H1 (cell line): Measurements from ENCODE around the gene GBP5. TPM values are rescaled to one million over a fixed set of nuclear protein-coding genes. Genes with fewer than 3 reads are reported as not detected.

Source experiments
- CTCF ChIA-PET: fragments of 300-600 bp; sonication (Branson Sonifier 250); formaldehyde crosslinking; loops from one replicate; lab custom pipeline; 2021; ENCODE audit not compliant: partially characterized antibody; lab: Charles Lee
- POLR2A ChIA-PET: fragments of 300-600 bp; sonication (Branson Sonifier 250); formaldehyde crosslinking; loops from one replicate; lab custom pipeline; 2021; ENCODE audit warnings: inconsistent platforms; ENCODE audit not compliant: partially characterized antibody; lab: Charles Lee
- DNase-seq, 2 experiments: peaks; one replicate each; pipeline versions ENCODE4 v3.0.0 to v3.0.0-alpha.2; 2010 to 2022; ENCODE audit warnings: low spot score in 2 of 2, low read depth in 1 of 2, mixed read lengths in 1 of 2
- FAIRE-seq: peaks from 2 replicates; lab custom pipeline; 2011; peaks lifted over from hg19 to GRCh38; lab: Jason Lieb, UNC
- H2AFZ ChIP-seq: 2 replicates; pipeline ENCODE4 v1.8.1; 2012; ENCODE audit warnings: low read length, inconsistent platforms
- H2AK5ac ChIP-seq: 2 replicates; pipeline ENCODE4 v1.6.1; 2013; ENCODE audit warnings: low read depth, low read length
- H2BK120ac ChIP-seq: replicated peaks from 2 replicates; pipeline ENCODE3; 2013; ENCODE audit warnings: low read depth, low read length, inconsistent platforms
- H2BK12ac ChIP-seq: 2 replicates; pipeline ENCODE4 v1.6.1; 2013; ENCODE audit warnings: low read depth, low read length
- H2BK15ac ChIP-seq: 2 replicates; pipeline ENCODE4 v1.6.1; 2013; ENCODE audit warnings: low read length
- H2BK20ac ChIP-seq: 2 replicates; pipeline ENCODE4 v1.6.1; 2013; ENCODE audit warnings: low read length
- H2BK5ac ChIP-seq: 2 replicates; pipeline ENCODE4 v1.6.1; 2013; ENCODE audit warnings: low read depth, low read length
- H3K14ac ChIP-seq: 2 replicates; pipeline ENCODE4 v1.6.1; 2013; ENCODE audit warnings: inconsistent platforms; ENCODE audit not compliant: insufficient read length
- H3K18ac ChIP-seq: 2 replicates; pipeline ENCODE4 v1.6.1; 2013; ENCODE audit warnings: low read length; ENCODE audit errors: extremely low read depth
- H3K23ac ChIP-seq: 2 replicates; pipeline ENCODE4 v1.6.1; 2013; ENCODE audit warnings: inconsistent platforms; ENCODE audit not compliant: insufficient read length
- H3K23me2 ChIP-seq: 2 replicates; pipeline ENCODE4 v1.6.1; 2013; ENCODE audit warnings: low read depth, low read length
- H3K27ac ChIP-seq: 2 replicates; pipeline ENCODE4 v1.6.1; 2011; ENCODE audit warnings: low read depth, low read length, inconsistent platforms
- H3K27me3 ChIP-seq, 4 experiments: replicated peaks in 1 of 4; 1 replicate in 1 of 4; 2 replicates in 3 of 4; pipeline versions ENCODE4 v1.6.1 to v1.8.1; 2011 to 2013; ENCODE audit warnings: low read length in 3 of 4, mild to moderate bottlenecking in 3 of 4, inconsistent platforms in 2 of 4, mixed read lengths in 2 of 4, moderate library complexity in 1 of 4; ENCODE audit not compliant: control insufficient read depth in 3 of 4, insufficient read depth in 3 of 4; ENCODE audit errors: extremely low read depth in 1 of 4
- H3K36me3 ChIP-seq, 4 experiments: 2 replicates each; pipeline versions ENCODE4 v1.6.1 to v1.8.1; 2011 to 2013; ENCODE audit warnings: mild to moderate bottlenecking in 4 of 4, low read length in 3 of 4, moderate library complexity in 2 of 4, control low read depth in 1 of 4, inconsistent platforms in 1 of 4; ENCODE audit not compliant: insufficient read depth in 4 of 4, control insufficient read depth in 2 of 4
- H3K4ac ChIP-seq: replicated peaks from 2 replicates; pipeline ENCODE3; 2013; ENCODE audit warnings: low read length, low read depth, mixed read lengths, inconsistent platforms; ENCODE audit not compliant: insufficient read length
- H3K4me1 ChIP-seq, 4 experiments: replicated peaks in 1 of 4; 1 replicate in 1 of 4; 2 replicates in 3 of 4; pipeline versions ENCODE4 v1.6.1 to v1.8.1; 2011 to 2013; ENCODE audit warnings: low read length in 3 of 4, inconsistent platforms in 2 of 4, mixed read lengths in 1 of 4; ENCODE audit not compliant: insufficient read depth in 4 of 4, control insufficient read depth in 3 of 4
- H3K4me2 ChIP-seq, 2 experiments: 2 replicates each; pipeline versions ENCODE4 v1.6.1 to v1.8.1; 2011 to 2013; ENCODE audit warnings: low read depth in 2 of 2, low read length in 2 of 2, control low read depth in 1 of 2, inconsistent platforms in 1 of 2, mild to moderate bottlenecking in 1 of 2; ENCODE audit not compliant: insufficient read depth in 1 of 2
- H3K4me3 ChIP-seq, 4 experiments: fragments of 200-600, 300-600 bp in 1 of 4; sonication (generic), shearing (Covaris generic), sonication (Bioruptor Twin) in 1 of 4; 2 replicates each; pipeline versions ENCODE4 v1.5.1 to v1.8.1; 2011 to 2016; ENCODE audit warnings: low read length in 4 of 4, low read depth in 3 of 4, control low read depth in 2 of 4, inconsistent platforms in 2 of 4, mild to moderate bottlenecking in 2 of 4, mixed read lengths in 1 of 4, moderate library complexity in 1 of 4; ENCODE audit not compliant: insufficient read depth in 2 of 4; ENCODE audit errors: extremely low read depth in 1 of 4
- H3K56ac ChIP-seq: replicated peaks from 2 replicates; pipeline ENCODE3; 2013; ENCODE audit warnings: low read depth, mild to moderate bottlenecking, mixed read lengths, low read length, inconsistent platforms; ENCODE audit not compliant: insufficient read length
- H3K79me1 ChIP-seq: 2 replicates; pipeline ENCODE4 v1.6.1; 2013; ENCODE audit warnings: low read depth, low read length, control low read depth
- H3K79me2 ChIP-seq, 2 experiments: 2 replicates each; pipeline versions ENCODE4 v1.6.1 to v1.8.1; 2012 to 2013; ENCODE audit warnings: low read length in 2 of 2, mild to moderate bottlenecking in 2 of 2, inconsistent platforms in 1 of 2; ENCODE audit not compliant: insufficient read depth in 2 of 2, control insufficient read depth in 1 of 2
- H3K9ac ChIP-seq, 4 experiments: replicated peaks in 1 of 4; 1 replicate in 1 of 4; 2 replicates in 3 of 4; pipeline versions ENCODE4 v1.6.1 to v1.8.1; 2011 to 2013; ENCODE audit warnings: low read depth in 3 of 4, low read length in 3 of 4, control low read depth in 2 of 4, mild to moderate bottlenecking in 2 of 4, moderate library complexity in 2 of 4, inconsistent platforms in 1 of 4; ENCODE audit errors: extremely low read depth in 1 of 4
- H3K9me3 ChIP-seq, 2 experiments: 2 replicates each; pipeline versions ENCODE4 v1.6.1 to v1.8.1; 2012 to 2013; ENCODE audit warnings: mild to moderate bottlenecking in 2 of 2, moderate library complexity in 2 of 2, control low read depth in 1 of 2, inconsistent platforms in 1 of 2, low read depth in 1 of 2, low read length in 1 of 2, mixed read lengths in 1 of 2; ENCODE audit not compliant: insufficient read depth in 2 of 2
- H4K20me1 ChIP-seq, 2 experiments: replicated peaks in 1 of 2; 2 replicates each; pipeline versions ENCODE3 to v1.8.1; 2011 to 2013; ENCODE audit warnings: inconsistent platforms in 2 of 2, low read length in 2 of 2, mild to moderate bottlenecking in 1 of 2; ENCODE audit not compliant: insufficient read depth in 2 of 2, control insufficient read depth in 1 of 2
- H4K5ac ChIP-seq: 2 replicates; pipeline ENCODE4 v1.6.1; 2013; ENCODE audit warnings: low read length, low read depth, mixed read lengths, inconsistent platforms; ENCODE audit not compliant: insufficient read length
- H4K8ac ChIP-seq: 2 replicates; pipeline ENCODE4 v1.8.0; 2013; ENCODE audit warnings: mild to moderate bottlenecking, moderate library complexity, low read length, inconsistent platforms; ENCODE audit not compliant: insufficient read depth; ENCODE audit errors: extremely low read depth
- H4K91ac ChIP-seq: replicated peaks from 2 replicates; pipeline ENCODE3; 2013; ENCODE audit warnings: low read length, mixed read lengths, inconsistent platforms; ENCODE audit not compliant: insufficient read length
- MAFK ChIP-seq: IDR thresholded peaks from 2 replicates; pipeline ENCODE4 v1.6.1; 2012; ENCODE audit warnings: low read depth, mild to moderate bottlenecking, improper control_type of control experiment, low read length
- RAD21 ChIP-seq, 2 experiments: IDR thresholded peaks in 1 of 2; conservative IDR thresholded peaks in 1 of 2; 2 replicates each; pipeline ENCODE4 v1.6.1; 2011; ENCODE audit warnings: low read depth in 2 of 2, low read length in 2 of 2, improper control_type of control experiment in 1 of 2, inconsistent platforms in 1 of 2, mild to moderate bottlenecking in 1 of 2, moderate library complexity in 1 of 2
- SP4 ChIP-seq: IDR thresholded peaks from 2 replicates; pipeline ENCODE4 v1.6.1; 2012; ENCODE audit warnings: low read length, inconsistent platforms
- TAF7 ChIP-seq: optimal IDR thresholded peaks from 2 replicates; pipeline ENCODE3; 2011; ENCODE audit warnings: low read depth, mild to moderate bottlenecking, inconsistent platforms, low read length, moderate library complexity, borderline replicate concordance
- USF2 ChIP-seq: IDR thresholded peaks from 2 replicates; pipeline ENCODE4 v1.6.1; 2011; ENCODE audit warnings: low read length, improper control_type of control experiment
- polyA plus RNA-seq, 7 experiments: library from polyadenylated mRNA; depleted of rRNA in 3 of 7; stranded (reverse) in 5 of 7; unstranded in 2 of 7; fragments of >200 nt in 5 of 7; fragments of 200-250 nt in 2 of 7; gene quantifications; 1 replicate in 5 of 7; 2 replicates in 1 of 7; 4 replicates in 1 of 7; pipeline versions ENCODE4 v1.2.1 to v1.2.3, GENCODE V29; 2011 to 2013; ENCODE audit warnings: missing spikeins in 2 of 7, mixed read lengths in 2 of 7
- total RNA-seq: library from RNA; stranded (reverse); fragmentation: NEBNext Ultra II Directional; extraction: Animal tissue kit (Norgen Biotek cat#: 25700); gene quantifications from 2 replicates; pipeline ENCODE4 v1.2.1, GENCODE V29; 2021

GBP5 gene
- total and polyA plus RNA-seq, 2 of the 8 experiments (the other 6 are each of a cell fraction or from before 2014, with no cell fraction given): not detected

- DNase-seq (no peak), FAIRE-seq (no peak)
- Histone ChIP-seq H3K27ac (no peak overlapping the region), H3K14ac (no peak overlapping the region), H2BK12ac (no peak overlapping the region), H3K27me3 (no peaks in the 10 kb centered on the region), H3K23me2 (no peaks in the 10 kb centered on the region), H4K8ac (no peak overlapping the region), H3K23ac (no peak overlapping the region), H3K56ac (no peak overlapping the region), H2BK120ac (no peak overlapping the region), H3K79me2 (no peaks in the 10 kb centered on the region), H3K9ac (no peak overlapping the region), H2BK5ac (no peak overlapping the region), H3K4me2 (no peak overlapping the region), H3K18ac (no peak overlapping the region), H3K4ac (no peak overlapping the region), H2BK20ac (no peak overlapping the region), H2BK15ac (no peak overlapping the region), H2AK5ac (no peak overlapping the region), H2AFZ (no peak overlapping the region), H3K36me3 (no peaks in the 10 kb centered on the region), H4K20me1 (no peaks in the 10 kb centered on the region), H4K5ac (no peak overlapping the region), H3K9me3 (peaks cover 0 to 9% of the 10 kb centered on the region in 2 experiments; a peak in 2 of 4 replicates), H3K4me1 (no peaks in the 10 kb centered on the region), H3K79me1 (no peaks in the 10 kb centered on the region), H3K4me3 (no peak overlapping the region), H4K91ac (no peak overlapping the region)
- CTCF ChIA-PET: no interaction called here
- TF ChIP-seq TAF7 (no peak), SP4 (no peak), MAFK (no peak), RAD21 (IDR thresholded peaks at IDR 0.05 in 1 of 2, conservative IDR thresholded peaks at IDR 0.05 in 1 of 2; ENCODE audit: low read depth in 2 of 2, low read length in 2 of 2) (no peak), USF2 (no peak)
- POLR2A ChIA-PET: no interaction called here
These were observed 25.8 kb upstream of the GBP5 start for GRCh38 chr1:89298461-89298860.
